HCT116 (cell line): Measurements from ENCODE around the gene TM9SF1.

ENCODE experiments used
- ATF3 ChIP-seq: IDR thresholded peaks from 2 replicates; pipeline ENCODE4 v1.6.1; 2012
- CTCF ChIP-seq, 3 experiments: fragments of 200-600 bp in 1 of 3; sonication (generic) in 1 of 3; IDR thresholded peaks in 2 of 3; conservative IDR thresholded peaks in 1 of 3; 2 replicates each; pipeline ENCODE4 v1.5.1; 2012 to 2017; ENCODE audit warnings: low read depth in 2 of 3, low read length in 2 of 3, antibody characterized with exemption in 1 of 3, borderline replicate concordance in 1 of 3, control low read depth in 1 of 3, mild to moderate bottlenecking in 1 of 3, mixed read lengths in 1 of 3, mixed run types in 1 of 3, moderate library complexity in 1 of 3; ENCODE audit not compliant: insufficient read depth in 1 of 3
- EZH2 ChIP-seq: fragments of 200-600 bp; sonication (generic); IDR thresholded peaks from 2 replicates; pipeline ENCODE4 v1.6.1; 2017; ENCODE audit warnings: antibody characterized with exemption, mixed run types
- EZH2phosphoT487 ChIP-seq: fragments of 200-600 bp; IDR thresholded peaks from 2 replicates; pipeline ENCODE4 v1.6.1; 2018; ENCODE audit warnings: antibody characterized with exemption, borderline replicate concordance
- JUND ChIP-seq: IDR thresholded peaks from 2 replicates; pipeline ENCODE4 v1.6.1; 2012
- POLR2A ChIP-seq: IDR thresholded peaks from 2 replicates; pipeline ENCODE4 v1.7.0; 2011; ENCODE audit warnings: borderline replicate concordance; ENCODE audit not compliant: insufficient read depth, insufficient read length; ENCODE audit errors: extremely low read depth
- RAD21 ChIP-seq: IDR thresholded peaks from 2 replicates; pipeline ENCODE4 v1.6.1; 2012; ENCODE audit warnings: low read depth, mild to moderate bottlenecking
- REST ChIP-seq: IDR thresholded peaks from 2 replicates; pipeline ENCODE4 v1.6.1; 2012; ENCODE audit warnings: low read depth
- YY1 ChIP-seq: IDR thresholded peaks from 2 replicates; pipeline ENCODE4 v1.6.1; 2011; ENCODE audit warnings: low read length, low read depth, moderate library complexity, mild to moderate bottlenecking; ENCODE audit not compliant: insufficient replicate concordance; ENCODE audit errors: extremely low read depth

- no peak for TF ChIP-seq RAD21
- no peak for TF ChIP-seq CTCF (IDR thresholded peaks at IDR 0.05 in 2 of 3, conservative IDR thresholded peaks at IDR 0.05 in 1 of 3; ENCODE audit: borderline replicate concordance in 1 of 3, insufficient read depth in 1 of 3, low read depth in 2 of 3, low read length in 2 of 3)
- no peak for TF ChIP-seq EZH2phosphoT487
- no peak for TF ChIP-seq JUND
- TF ChIP-seq YY1, result no peak
- no peak for TF ChIP-seq EZH2
- TF ChIP-seq REST, result no peak
- no peak for TF ChIP-seq POLR2A
- TF ChIP-seq ATF3, result no peak
These were observed 49.4 kb downstream of the TM9SF1 start for GRCh38 chr14:24145690-24146452.
